PFSK-1 (cell line): Measurements from ENCODE around the gene SARDH.

Source experiments
- FOXP2 ChIP-seq: optimal IDR thresholded peaks from 2 replicates; pipeline ENCODE3; 2011; ENCODE audit warnings: borderline replicate concordance, control low read depth, inconsistent platforms; ENCODE audit not compliant: insufficient read depth; ENCODE audit errors: extremely low read length, extremely low read depth
- POLR2AphosphoS5 ChIP-seq: IDR thresholded peaks from 2 replicates; pipeline ENCODE4 v1.6.1; 2012; ENCODE audit warnings: low read depth, mild to moderate bottlenecking, control low read depth, low read length, moderate library complexity
- REST ChIP-seq, 2 experiments: IDR thresholded peaks; 2 replicates each; pipeline versions ENCODE4 v1.6.1 to v1.8.0; 2011 to 2012; ENCODE audit warnings: low read depth in 2 of 2, low read length in 2 of 2, control low read depth in 1 of 2, inconsistent platforms in 1 of 2, mild to moderate bottlenecking in 1 of 2, moderate library complexity in 1 of 2; ENCODE audit not compliant: insufficient read depth in 1 of 2
- SIN3A ChIP-seq: IDR thresholded peaks from 2 replicates; pipeline ENCODE4 v1.6.1; 2012; ENCODE audit warnings: mild to moderate bottlenecking, low read length, moderate library complexity, borderline replicate concordance; ENCODE audit not compliant: insufficient read depth
- TAF1 ChIP-seq: IDR thresholded peaks from 2 replicates; pipeline ENCODE4 v1.6.1; 2012; ENCODE audit warnings: low read length, control low read depth, borderline replicate concordance; ENCODE audit not compliant: insufficient read depth

The SARDH gene

GRCh38 chr9:133731876-133732638 lies 6.1 kb downstream of the SARDH start:
- TF ChIP-seq SIN3A (no peak), TAF1 (no peak), REST (IDR thresholded peaks at IDR 0.05; ENCODE audit: insufficient read depth in 1 of 2, low read depth in 2 of 2, low read length in 2 of 2) (no peak)

- no peak for TF ChIP-seq FOXP2
- no peak for TF ChIP-seq TAF1
- no peak for TF ChIP-seq SIN3A
- no peak for TF ChIP-seq POLR2AphosphoS5
- no peak for TF ChIP-seq REST (IDR thresholded peaks at IDR 0.05; ENCODE audit: insufficient read depth in 1 of 2, low read depth in 2 of 2, low read length in 2 of 2)
Measured at GRCh38 chr9:133730994-133731715, 7.0 kb downstream of the SARDH start.

GRCh38 chr9:133729617-133730281 lies 8.4 kb downstream of the SARDH start:
- no peak for TF ChIP-seq POLR2AphosphoS5
- no peak for TF ChIP-seq SIN3A
- TF ChIP-seq REST (IDR thresholded peaks at IDR 0.05; ENCODE audit: insufficient read depth in 1 of 2, low read depth in 2 of 2, low read length in 2 of 2) = no peak
- TF ChIP-seq FOXP2 = no peak
- TF ChIP-seq TAF1 = no peak

- no peak for TF ChIP-seq POLR2AphosphoS5
- no peak for TF ChIP-seq SIN3A
- no peak for TF ChIP-seq FOXP2
- no peak for TF ChIP-seq TAF1
- no peak for TF ChIP-seq REST (IDR thresholded peaks at IDR 0.05; ENCODE audit: insufficient read depth in 1 of 2, low read depth in 2 of 2, low read length in 2 of 2)
Measured at GRCh38 chr9:133728856-133729616, 9.1 kb downstream of the SARDH start.
